Heart right ventricle (tissue), 16 donors: ENCODE data around the gene CCDC102A. TPM values are rescaled to one million over a fixed set of nuclear protein-coding genes. Genes with fewer than 3 reads are reported as not detected.

Experiments used
- ATAC-seq, 8 donors: fragments of 200-7000 bp; cut with Tn5 transposase; one replicate each; pipeline ENCODE4 v1.9.1; 2020; ENCODE audit warnings: mild to moderate bottlenecking in 8 of 8, moderate library complexity in 8 of 8, moderate number of reproducible peaks in 1 of 8
- DNase-seq, 2 donors: peaks; one replicate each; pipeline ENCODE4 v3.0.0-alpha.2; 2020
- H3K27ac ChIP-seq, 10 donors: fragments of 200-600 bp; sonication (generic) in 2 of 10; one replicate each; pipeline versions ENCODE4 v1.5.0 to v1.8.0; 2020 to 2022; ENCODE audit warnings: mild to moderate bottlenecking in 3 of 10
- H3K27me3 ChIP-seq, 7 donors: fragments of 200-600 bp; one replicate each; pipeline ENCODE4 v1.8.0; 2021 to 2022; ENCODE audit warnings: mild to moderate bottlenecking in 2 of 7
- H3K36me3 ChIP-seq, 9 donors: fragments of 200-600 bp; sonication (generic) in 1 of 9; one replicate each; pipeline versions ENCODE4 v1.5.0 to v1.8.0; 2020 to 2022; ENCODE audit warnings: mild to moderate bottlenecking in 2 of 9
- H3K4me1 ChIP-seq, 9 donors: fragments of 200-600 bp; sonication (generic) in 1 of 9; one replicate each; pipeline versions ENCODE4 v1.5.0 to v1.8.0; 2020 to 2022; ENCODE audit warnings: mild to moderate bottlenecking in 4 of 9
- H3K4me3 ChIP-seq, 10 donors: fragments of 200-600 bp; sonication (generic) in 2 of 10; one replicate each; pipeline versions ENCODE4 v1.5.0 to v1.8.0; 2020 to 2022; ENCODE audit warnings: mild to moderate bottlenecking in 7 of 10, moderate library complexity in 2 of 10
- H3K9me3 ChIP-seq, 11 donors: fragments of 200-600 bp in 10 of 11; sonication (generic) in 2 of 11; one replicate each; pipeline versions ENCODE4 v1.5.0 to v1.8.0; 2013 to 2022; ENCODE audit warnings: mild to moderate bottlenecking in 2 of 11, control low read depth in 1 of 11, moderate library complexity in 1 of 11
- WGBS, 2 donors: extraction: QIAGEN DNeasy Blood & Tissue Kit; methylation state at CpG; one replicate each; pipeline ENCODE4 v1.1.7; 2013; ENCODE audit warnings: inconsistent platforms in 1 of 2; 5-methylcytosine and 5-hydroxymethylcytosine counted together
- intact Hi-C, 10 donors: fragments of 100-400 bp; cut with DNase I; formaldehyde crosslinking; loops; one replicate each; pipeline versions ENCODE4 v1.11.1 to v1.14.2; 2022
- polyA plus RNA-seq, 2 donors: library from polyadenylated mRNA; stranded (reverse); fragments of 200-250 nt; gene quantifications; one replicate each; pipeline ENCODE4 v1.2.3, GENCODE V29; 2013
- total RNA-seq, 10 donors: library from RNA; stranded (reverse); fragmentation: NEBNext Ultra II Directional in 3 of 10; extraction: Animal tissue kit (Norgen Biotek cat#: 25700) in 3 of 10; gene quantifications; one replicate each; pipeline versions ENCODE4 v1.2.1 to v1.2.4, GENCODE V29; 2021 to 2023
- TF ChIP-seq, protein P1 (sequence below), 9 donors: fragments of 200-600 bp; sonication (generic) in 2 of 9; IDR thresholded peaks; one replicate each; pipeline versions ENCODE4 v1.5.0 to v1.8.0; 2021 to 2022; ENCODE audit warnings: antibody characterized with exemption in 9 of 9, mild to moderate bottlenecking in 5 of 9, moderate library complexity in 1 of 9
- donor health status: Arrhythmogenic right ventricular cardiomyopathy.
- donor health status: ischemic (EF 13 %, LVEDD 7.1; RV severe dilation, severe dysfunction).
- donor health status: healthy with polysubstance abuse.
- donor health status: DM: no; HTN: yes; CAD: no.
- donor health status: DM: no; HTN: no; CAD: no.
- donor health status: ischemic (EF 25% LVEDD 6.9; RV normal size, moderate dysfunction).
- donor health status: ischemic (EF 25% LVEDD 5.7; RV mildly dilated, moderate dysfunction).
- donor health status: healthy.
- donor health status: DM: yes; HTN: yes; CAD: no.
- donor health status: Ischemic cardiomyopathy.
- donor health status: ischemic (EF 35%, LVEDD 5.7; RV mildly dilated, moderate dysfunction).
- donor health status: nonischemic (EF 11% LVEDD 7.7; RV severe dilation, severe dysfunction).
- donor health status: DM: yes; HTN: yes; CAD: no.
- donor health status: PGD.
- donor health status: ischemic (EF 29% LVEDD 5.4; RV normal size, mild dysfunction).
- donor health status: nonischemic (EF 23%, LVEDD 6.1; RV moderate dilation, normal function).

CCDC102A gene
- total and polyA plus RNA-seq, 12 donors = 3.1 to 10.2 (median 5.1) TPM

DNA sequence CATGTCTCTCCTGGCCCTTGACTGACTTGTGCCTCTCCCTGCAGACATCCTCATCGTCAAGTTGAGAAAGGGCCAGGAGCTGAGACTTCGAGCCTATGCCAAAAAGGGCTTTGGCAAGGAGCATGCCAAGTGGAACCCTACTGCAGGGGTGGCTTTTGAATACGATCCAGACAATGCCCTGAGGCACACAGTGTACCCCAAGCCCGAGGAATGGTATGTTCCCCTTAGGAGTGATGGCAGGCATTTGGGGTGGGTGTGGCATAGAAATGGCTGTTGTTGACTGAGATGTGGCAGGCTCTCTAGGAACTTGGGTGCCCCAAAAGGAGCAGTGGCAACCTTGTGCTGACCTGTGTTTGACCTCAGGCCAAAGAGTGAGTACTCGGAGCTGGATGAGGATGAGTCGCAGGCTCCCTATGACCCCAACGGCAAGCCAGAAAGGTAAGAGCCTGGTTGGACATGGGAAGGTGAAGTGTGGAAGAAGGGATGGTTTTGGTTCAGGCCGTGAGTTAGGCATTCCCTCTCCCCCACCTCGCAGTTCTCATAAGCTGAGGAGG, 66.4 kb downstream of the CCDC102A start:
- WGBS, 2 donors = 68 to 71% methylated on average over 9 of the region's 9 CpGs
- H3K36me3 ChIP-seq = peaks cover 0 to 100% (median 67%) of the 10 kb centered on the region in 9 donors
- peaks cover 10 to 32% (median 18%) of the 10 kb centered on the region in 9 donors for H3K4me1 ChIP-seq
- TF ChIP-seq, protein P1, sequence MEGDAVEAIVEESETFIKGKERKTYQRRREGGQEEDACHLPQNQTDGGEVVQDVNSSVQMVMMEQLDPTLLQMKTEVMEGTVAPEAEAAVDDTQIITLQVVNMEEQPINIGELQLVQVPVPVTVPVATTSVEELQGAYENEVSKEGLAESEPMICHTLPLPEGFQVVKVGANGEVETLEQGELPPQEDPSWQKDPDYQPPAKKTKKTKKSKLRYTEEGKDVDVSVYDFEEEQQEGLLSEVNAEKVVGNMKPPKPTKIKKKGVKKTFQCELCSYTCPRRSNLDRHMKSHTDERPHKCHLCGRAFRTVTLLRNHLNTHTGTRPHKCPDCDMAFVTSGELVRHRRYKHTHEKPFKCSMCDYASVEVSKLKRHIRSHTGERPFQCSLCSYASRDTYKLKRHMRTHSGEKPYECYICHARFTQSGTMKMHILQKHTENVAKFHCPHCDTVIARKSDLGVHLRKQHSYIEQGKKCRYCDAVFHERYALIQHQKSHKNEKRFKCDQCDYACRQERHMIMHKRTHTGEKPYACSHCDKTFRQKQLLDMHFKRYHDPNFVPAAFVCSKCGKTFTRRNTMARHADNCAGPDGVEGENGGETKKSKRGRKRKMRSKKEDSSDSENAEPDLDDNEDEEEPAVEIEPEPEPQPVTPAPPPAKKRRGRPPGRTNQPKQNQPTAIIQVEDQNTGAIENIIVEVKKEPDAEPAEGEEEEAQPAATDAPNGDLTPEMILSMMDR (IDR thresholded peaks at IDR 0.05) = no peak
- intact Hi-C loops = loop anchor here in 2 of 10 donors (5.0 to 10.0 kb wide), 2 partner anchors 45 to 47 kb away; no protein-coding TSS in a partner anchor
- peak in 2 of 8 donors; percentile 21 to 40 for ATAC-seq
- DNase-seq = no peak
- H3K9me3 ChIP-seq = no peaks in the 10 kb centered on the region
- no peak overlapping the region for H3K4me3 ChIP-seq
- H3K27ac ChIP-seq = peak overlapping the region in 3 of 10 donors; percentile 27 to 53 (median 33)
- no peaks in the 10 kb centered on the region for H3K27me3 ChIP-seq

DNA sequence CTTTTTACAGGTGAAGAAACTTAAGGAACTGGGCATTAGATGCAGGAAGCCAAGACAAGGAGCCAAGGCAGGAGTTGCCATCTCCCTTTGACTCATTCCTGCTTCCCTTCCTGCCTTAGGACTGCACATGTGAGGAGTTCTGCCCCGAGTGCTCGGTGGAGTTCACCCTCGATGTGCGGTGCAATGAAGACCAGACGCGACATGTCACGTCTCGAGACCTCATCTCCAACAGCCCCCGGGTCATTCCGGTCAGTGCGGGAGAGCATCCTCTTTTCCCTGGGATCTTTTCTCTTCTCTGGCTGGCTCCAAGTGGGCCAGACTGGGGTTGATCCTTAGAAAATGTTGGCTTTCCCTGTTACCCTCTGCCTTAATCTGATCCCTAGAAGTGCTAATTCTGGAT, 67.3 kb downstream of the CCDC102A start:
- Histone ChIP-seq H3K27me3 (no peaks in the 10 kb centered on the region), H3K36me3 (peaks cover 0 to 100% (median 71%) of the 10 kb centered on the region in 9 donors), H3K4me1 (peaks cover 10 to 42% (median 26%) of the 10 kb centered on the region in 9 donors), H3K4me3 (no peak overlapping the region), H3K9me3 (no peaks in the 10 kb centered on the region), H3K27ac (no peak overlapping the region)
- WGBS, 2 donors = 87 to 89% methylated on average over 11 of the region's 11 CpGs
- TF ChIP-seq, protein P1 (IDR thresholded peaks at IDR 0.05) = no peak
- ATAC-seq (no peak), DNase-seq (no peak)
- intact Hi-C loops = loop anchor here in 2 of 10 donors (5.0 to 10.0 kb wide), 2 partner anchors 46 to 48 kb away; no protein-coding TSS in a partner anchor

DNA sequence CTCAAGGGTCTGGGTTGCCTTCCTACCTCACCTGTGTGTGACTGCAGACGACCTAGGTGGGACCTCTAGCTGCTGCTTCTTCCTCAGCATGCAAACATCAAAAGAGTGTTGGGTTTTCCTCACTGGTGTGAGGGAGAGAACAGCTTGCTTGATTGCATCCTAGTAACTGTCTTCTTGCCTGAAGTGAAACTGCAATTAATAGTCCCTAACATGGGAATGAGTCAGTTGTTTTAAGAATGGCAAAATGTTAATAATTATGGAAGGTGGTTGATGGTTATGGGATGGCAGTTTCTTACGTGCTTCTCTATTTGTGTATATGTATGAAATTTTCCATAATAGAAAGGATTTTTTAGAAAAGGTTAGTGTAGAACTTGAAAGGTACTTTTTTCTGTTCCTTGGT, 68.0 kb downstream of the CCDC102A start:
- no peaks in the 10 kb centered on the region for H3K9me3 ChIP-seq
- intact Hi-C loops = loop anchor here in 2 of 10 donors (5.0 to 10.0 kb wide), 2 partner anchors 46 to 49 kb away; no protein-coding TSS in a partner anchor
- no peaks in the 10 kb centered on the region for H3K27me3 ChIP-seq
- H3K27ac ChIP-seq = no peak overlapping the region
- DNase-seq (no peak), ATAC-seq (no peak)
- WGBS, 2 donors = 85 to 94% methylated on average over 2 of the region's 2 CpGs
- no peak overlapping the region for H3K4me3 ChIP-seq
- TF ChIP-seq, protein P1 (IDR thresholded peaks at IDR 0.05) = no peak
- H3K36me3 ChIP-seq = peaks cover 0 to 99% (median 66%) of the 10 kb centered on the region in 9 donors
- H3K4me1 ChIP-seq = peaks cover 16 to 49% (median 33%) of the 10 kb centered on the region in 9 donors

DNA sequence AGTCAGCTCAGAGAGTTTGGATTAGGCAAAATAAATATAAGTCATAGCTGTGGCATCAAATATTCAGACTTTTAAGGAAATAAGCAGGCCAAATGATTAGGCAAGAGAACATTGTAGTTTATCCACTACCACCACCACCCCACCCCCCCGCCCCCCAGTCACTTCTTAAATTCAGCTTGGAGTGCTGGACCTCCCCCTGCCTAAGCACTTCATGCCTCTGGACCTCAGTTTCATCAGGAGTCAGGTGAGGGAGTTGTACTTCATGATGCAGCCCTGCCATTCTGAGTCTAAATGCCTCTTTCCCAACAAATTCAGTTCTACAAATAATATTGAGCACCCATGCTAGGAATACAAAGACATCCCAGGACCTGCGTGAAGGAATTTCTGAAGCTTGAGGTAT, 71.8 kb downstream of the CCDC102A start:
- Histone ChIP-seq H3K36me3 (peaks cover 0 to 85% (median 62%) of the 10 kb centered on the region in 9 donors), H3K27ac (no peak overlapping the region), H3K9me3 (no peaks in the 10 kb centered on the region), H3K4me3 (no peak overlapping the region), H3K4me1 (peaks cover 7 to 29% (median 21%) of the 10 kb centered on the region in 9 donors), H3K27me3 (no peaks in the 10 kb centered on the region)
- WGBS, 2 donors = 93 to 97% methylated on average over 2 of the region's 2 CpGs
- DNase-seq = no peak
- intact Hi-C loops = loop anchor here in 4 of 10 donors (2.0 to 10.0 kb wide), 3 partner anchors 50 to 54 kb away; no protein-coding TSS in a partner anchor
- TF ChIP-seq, protein P1 (IDR thresholded peaks at IDR 0.05) = no peak
- ATAC-seq = no peak
